Measurements from ENCODE around the gene TBCA. TPM values are rescaled to one million over a fixed set of nuclear protein-coding genes. Genes with fewer than 3 reads are reported as not detected.

Gene TBCA
- total RNA-seq, 4 donors from 2014 or later = 128 to 152 (median 146) TPM

- DNase-seq (ENCODE audit: extremely low spot score) = no peak
- no peak for TF ChIP-seq POLR2A (IDR thresholded peaks at IDR 0.05; ENCODE audit: low read depth)
- no peak for TF ChIP-seq POLR2AphosphoS5 (IDR thresholded peaks at IDR 0.05)
- TF ChIP-seq CTCF (IDR thresholded peaks at IDR 0.05) = no peak
- no peak for TF ChIP-seq EP300 (IDR thresholded peaks at IDR 0.05)
- no peak overlapping the region for H3K27ac ChIP-seq (replicated peaks in 1 of 4)
- H3K4me3 ChIP-seq = peak overlapping the region in 3 of 4 donors; percentile 38 to 57 (median 39)
- no peaks in the 10 kb centered on the region for H3K9me3 ChIP-seq
- intact Hi-C loops (cut with DNase I) = loop anchor here (10.0 kb wide), 2 partner anchors 130 to 360 kb away; partner anchors contain the start of gene TBCA
- peaks cover 25 to 45% (median 36%) of the 10 kb centered on the region in 4 donors for H3K4me1 ChIP-seq
- 11% methylated on average over 33 of the region's 33 CpGs for WGBS
- peaks cover 0 to 85% (median 59%) of the 10 kb centered on the region in 4 donors for H3K27me3 ChIP-seq
- H3K36me3 ChIP-seq = no peaks in the 10 kb centered on the region
These were observed 131.6 kb downstream of the TBCA start for GRCh38 chr5:77644371-77645157.

GRCh38 chr5:77643654-77644370, 132.3 kb downstream of the TBCA start:
- peaks cover 29 to 51% (median 41%) of the 10 kb centered on the region in 4 donors for H3K4me1 ChIP-seq
- intact Hi-C loops (cut with DNase I) = loop anchor here (10.0 kb wide), 2 partner anchors 131 to 361 kb away; partner anchors contain the start of gene TBCA
- H3K27me3 ChIP-seq = peaks cover 5 to 89% (median 66%) of the 10 kb centered on the region in 4 donors
- DNase-seq (ENCODE audit: extremely low spot score) = no peak
- H3K27ac ChIP-seq (replicated peaks in 1 of 4) = no peak overlapping the region
- H3K36me3 ChIP-seq = no peaks in the 10 kb centered on the region
- no peaks in the 10 kb centered on the region for H3K9me3 ChIP-seq
- TF ChIP-seq EP300 (IDR thresholded peaks at IDR 0.05) (no peak), POLR2A (IDR thresholded peaks at IDR 0.05; ENCODE audit: low read depth) (no peak), POLR2AphosphoS5 (IDR thresholded peaks at IDR 0.05) (no peak), CTCF (IDR thresholded peaks at IDR 0.05) (no peak)
- WGBS = 15% methylated on average over 26 of the region's 28 CpGs
- H3K4me3 ChIP-seq = peak overlapping the region in 1 of 4 donors; percentile 13

- Histone ChIP-seq H3K27me3 (peaks cover 8 to 89% (median 74%) of the 10 kb centered on the region in 4 donors), H3K4me1 (peaks cover 37 to 58% (median 49%) of the 10 kb centered on the region in 4 donors), H3K27ac (replicated peaks in 1 of 4) (no peak overlapping the region), H3K4me3 (peak overlapping the region in 1 of 4 donors; percentile 3), H3K9me3 (no peaks in the 10 kb centered on the region), H3K36me3 (no peaks in the 10 kb centered on the region)
- no peak for DNase-seq (ENCODE audit: extremely low spot score)
- TF ChIP-seq POLR2A (IDR thresholded peaks at IDR 0.05; ENCODE audit: low read depth) (no peak), CTCF (IDR thresholded peaks at IDR 0.05) (no peak), EP300 (IDR thresholded peaks at IDR 0.05) (no peak), POLR2AphosphoS5 (IDR thresholded peaks at IDR 0.05) (no peak)
- intact Hi-C loops (cut with DNase I) = loop anchor here (10.0 kb wide), 2 partner anchors 132 to 362 kb away; partner anchors contain the start of gene TBCA
- WGBS = 14% methylated on average over 15 of the region's 21 CpGs
These were observed 133.1 kb downstream of the TBCA start for GRCh38 chr5:77642738-77643653.
